Loucy (cell line): ENCODE results near the gene KLHDC3.

ENCODE experiments used
- H2AFZ ChIP-seq: fragments of 200-600 bp; sonication (generic); 2 replicates; pipeline ENCODE4 v1.6.0; 2016; ENCODE audit warnings: antibody characterized with exemption, mild to moderate bottlenecking, low read length, moderate library complexity
- H3F3A ChIP-seq: fragments of 200-600 bp; 2 replicates; pipeline ENCODE4 v1.6.0; 2016; ENCODE audit warnings: antibody characterized with exemption, low read depth, mild to moderate bottlenecking
- H3K27me3 ChIP-seq: fragments of 200-600 bp; sonication (generic); 2 replicates; pipeline ENCODE4 v1.6.1; 2014; ENCODE audit warnings: low read length, mild to moderate bottlenecking; ENCODE audit not compliant: insufficient read depth, poor library complexity, severe bottlenecking
- H3K36me3 ChIP-seq: fragments of 200-600 bp; sonication (generic); 2 replicates; pipeline ENCODE4 v1.6.1; 2016; ENCODE audit warnings: low read length; ENCODE audit not compliant: insufficient read depth
- H3K4me1 ChIP-seq: fragments of 200-600 bp; sonication (generic); 2 replicates; pipeline ENCODE4 v1.5.1; 2014; ENCODE audit warnings: low read length, mild to moderate bottlenecking; ENCODE audit not compliant: insufficient read depth, poor library complexity, severe bottlenecking
- H3K4me2 ChIP-seq: fragments of 200-600 bp; sonication (generic); 2 replicates; pipeline ENCODE4 v1.6.0; 2014; ENCODE audit warnings: antibody characterized with exemption, low read length, low read depth, mild to moderate bottlenecking; ENCODE audit not compliant: poor library complexity, severe bottlenecking
- H3K4me3 ChIP-seq: fragments of 200-600 bp; sonication (generic); 2 replicates; pipeline ENCODE4 v1.5.1; 2014; ENCODE audit warnings: low read length, mild to moderate bottlenecking, mixed read lengths; ENCODE audit not compliant: poor library complexity, severe bottlenecking
- H3K79me2 ChIP-seq: fragments of 200-600 bp; sonication (generic); 2 replicates; pipeline ENCODE4 v1.6.1; 2014; ENCODE audit warnings: low read length; ENCODE audit not compliant: insufficient read depth
- H3K9ac ChIP-seq: fragments of 200-600 bp; sonication (generic); 2 replicates; pipeline ENCODE4 v1.6.0; 2014; ENCODE audit warnings: mild to moderate bottlenecking, low read depth, low read length, moderate library complexity; ENCODE audit not compliant: poor library complexity, severe bottlenecking
- H3K9me2 ChIP-seq: fragments of 200-600 bp; sonication (generic); replicated peaks from 2 replicates; pipeline ENCODE4 v1.6.1; 2016; ENCODE audit warnings: low read depth, low read length, mixed read lengths
- H3K9me3 ChIP-seq: fragments of 200-600 bp; sonication (generic); 2 replicates; pipeline ENCODE4 v1.6.1; 2014; ENCODE audit warnings: mild to moderate bottlenecking, antibody characterized with exemption, low read length, low read depth; ENCODE audit not compliant: insufficient read depth
- H4K20me1 ChIP-seq: fragments of 200-600 bp; sonication (generic); 2 replicates; pipeline ENCODE4 v1.6.0; 2014; ENCODE audit warnings: antibody characterized with exemption, low read length, mild to moderate bottlenecking; ENCODE audit not compliant: insufficient read depth, poor library complexity, severe bottlenecking
- EZH2phosphoT487 ChIP-seq: fragments of 200-600 bp; IDR thresholded peaks from 2 replicates; pipeline ENCODE4 v1.6.1; 2018; ENCODE audit warnings: antibody characterized with exemption, mild to moderate bottlenecking, moderate library complexity, borderline replicate concordance
- TF ChIP-seq, protein P1 (sequence below): fragments of 200-600 bp; sonication (generic); conservative IDR thresholded peaks from 2 replicates; pipeline ENCODE4 v1.5.1; 2014; ENCODE audit warnings: mild to moderate bottlenecking, antibody characterized with exemption, low read length

The KLHDC3 gene

DNA sequence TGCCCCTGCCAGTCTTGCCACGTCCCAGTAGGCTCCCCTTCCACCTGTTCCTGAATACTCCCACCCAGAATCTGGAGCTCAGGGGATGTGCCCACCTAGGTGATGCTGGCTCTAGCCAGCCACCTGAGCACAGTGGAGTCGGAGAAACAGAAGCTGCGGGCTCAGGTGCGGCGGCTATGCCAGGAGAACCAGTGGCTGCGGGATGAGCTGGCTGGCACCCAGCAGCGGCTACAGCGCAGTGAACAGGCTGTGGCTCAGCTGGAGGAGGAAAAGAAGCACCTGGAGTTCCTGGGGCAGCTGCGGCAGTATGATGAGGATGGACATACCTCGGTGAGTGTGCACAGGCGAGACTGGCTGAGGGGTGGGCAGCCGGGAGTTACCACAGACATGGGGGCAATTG lies 48.8 kb downstream of the KLHDC3 start:
- no peaks in the 10 kb centered on the region for H3K9me3 ChIP-seq
- H3F3A ChIP-seq, result no peaks in the 10 kb centered on the region
- H3K36me3 ChIP-seq, result no peaks in the 10 kb centered on the region
- H4K20me1 ChIP-seq, result no peaks in the 10 kb centered on the region
- no peaks in the 10 kb centered on the region for H3K27me3 ChIP-seq
- TF ChIP-seq, protein P1, sequence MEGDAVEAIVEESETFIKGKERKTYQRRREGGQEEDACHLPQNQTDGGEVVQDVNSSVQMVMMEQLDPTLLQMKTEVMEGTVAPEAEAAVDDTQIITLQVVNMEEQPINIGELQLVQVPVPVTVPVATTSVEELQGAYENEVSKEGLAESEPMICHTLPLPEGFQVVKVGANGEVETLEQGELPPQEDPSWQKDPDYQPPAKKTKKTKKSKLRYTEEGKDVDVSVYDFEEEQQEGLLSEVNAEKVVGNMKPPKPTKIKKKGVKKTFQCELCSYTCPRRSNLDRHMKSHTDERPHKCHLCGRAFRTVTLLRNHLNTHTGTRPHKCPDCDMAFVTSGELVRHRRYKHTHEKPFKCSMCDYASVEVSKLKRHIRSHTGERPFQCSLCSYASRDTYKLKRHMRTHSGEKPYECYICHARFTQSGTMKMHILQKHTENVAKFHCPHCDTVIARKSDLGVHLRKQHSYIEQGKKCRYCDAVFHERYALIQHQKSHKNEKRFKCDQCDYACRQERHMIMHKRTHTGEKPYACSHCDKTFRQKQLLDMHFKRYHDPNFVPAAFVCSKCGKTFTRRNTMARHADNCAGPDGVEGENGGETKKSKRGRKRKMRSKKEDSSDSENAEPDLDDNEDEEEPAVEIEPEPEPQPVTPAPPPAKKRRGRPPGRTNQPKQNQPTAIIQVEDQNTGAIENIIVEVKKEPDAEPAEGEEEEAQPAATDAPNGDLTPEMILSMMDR, result no peak
- TF ChIP-seq EZH2phosphoT487, result no peak
- H3K4me1 ChIP-seq, result peaks cover 19% of the 10 kb centered on the region
- no peak overlapping the region for H3K4me2 ChIP-seq
- H2AFZ ChIP-seq, result no peak overlapping the region
- no peaks in the 10 kb centered on the region for H3K9me2 ChIP-seq
- no peak overlapping the region for H3K4me3 ChIP-seq
- H3K9ac ChIP-seq, result no peak overlapping the region
- peaks cover 25% of the 10 kb centered on the region for H3K79me2 ChIP-seq

DNA sequence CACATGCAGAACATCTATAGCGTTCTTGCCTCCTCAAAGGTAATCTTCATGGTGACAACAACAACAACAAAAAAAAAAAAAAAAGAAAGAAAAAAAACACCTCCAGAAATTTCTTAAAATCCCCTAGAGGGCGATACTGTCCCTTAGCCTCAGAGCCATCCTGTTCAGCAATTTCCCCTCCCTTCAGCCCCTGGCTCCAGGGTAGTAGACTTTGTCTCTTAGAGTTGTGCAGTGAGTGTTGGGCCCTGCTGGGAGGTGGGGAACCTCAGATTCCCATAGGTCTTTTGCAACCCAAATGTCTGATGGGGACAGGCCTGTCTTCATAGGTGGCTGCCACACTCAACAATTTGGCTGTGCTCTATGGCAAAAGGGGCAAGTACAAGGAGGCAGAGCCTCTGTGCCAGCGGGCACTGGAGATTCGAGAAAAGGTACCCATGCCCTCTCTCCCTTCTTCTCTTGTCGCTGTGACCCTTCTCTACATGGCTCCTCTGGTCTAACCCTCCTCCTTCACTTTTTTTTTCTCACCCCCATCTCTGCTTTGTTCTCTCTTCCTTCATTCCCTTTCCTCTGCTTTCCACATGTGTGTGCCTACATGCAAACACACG lies 56.1 kb downstream of the KLHDC3 start:
- Histone ChIP-seq H3K4me1 (peaks cover under 1% of the 10 kb centered on the region), H4K20me1 (no peaks in the 10 kb centered on the region), H3K9me3 (no peaks in the 10 kb centered on the region), H3F3A (no peaks in the 10 kb centered on the region), H2AFZ (no peak overlapping the region), H3K79me2 (no peaks in the 10 kb centered on the region), H3K27me3 (no peaks in the 10 kb centered on the region), H3K9me2 (no peaks in the 10 kb centered on the region), H3K4me2 (no peak overlapping the region), H3K9ac (peak overlapping the region; percentile 6), H3K36me3 (no peaks in the 10 kb centered on the region), H3K4me3 (no peak overlapping the region)
- TF ChIP-seq EZH2phosphoT487, result no peak
- TF ChIP-seq, protein P1, result peak; percentile 74
